ENCODE results near the gene KCNQ1. TPM values are rescaled to one million over a fixed set of nuclear protein-coding genes. Genes with fewer than 3 reads are reported as not detected.

The KCNQ1 gene
- total RNA-seq, 1 experiment from 2014 or later: not detected

- Histone ChIP-seq H3K27ac (no peak overlapping the region), H3K4me1 (no peaks in the 10 kb centered on the region; the same call in 1 of the 2 replicates), H3K4me3 (no peak overlapping the region), H3K9me3 (replicated peaks) (no peaks in the 10 kb centered on the region), H3K27me3 (no peaks in the 10 kb centered on the region), H3K36me3 (peaks cover 83% of the 10 kb centered on the region)
- no peak for DNase-seq
Observed at GRCh38 chr11:2684581-2684980, 239.8 kb downstream of the KCNQ1 start.

DNA sequence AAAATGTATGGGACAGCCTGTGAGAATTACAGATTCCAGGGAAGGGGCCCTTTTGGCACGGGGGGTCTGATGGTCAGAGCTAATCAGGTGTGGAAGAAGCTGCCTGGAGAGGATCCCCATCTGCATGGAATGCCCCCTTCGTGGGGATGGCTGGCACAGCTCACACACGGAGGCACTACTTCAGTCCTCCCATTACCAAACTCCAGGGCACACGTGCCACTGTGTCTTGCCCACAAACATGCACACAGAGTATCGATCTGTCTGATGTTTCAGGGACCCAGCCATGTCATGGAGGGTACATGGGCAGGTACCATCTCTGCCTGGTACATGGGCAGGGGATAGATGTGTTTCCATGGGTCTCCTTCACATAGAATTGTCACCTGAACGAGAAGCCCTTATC, 240.2 kb downstream of the KCNQ1 start:
- H3K36me3 ChIP-seq: peaks cover 85% of the 10 kb centered on the region
- no peaks in the 10 kb centered on the region for H3K9me3 ChIP-seq (replicated peaks)
- H3K4me1 ChIP-seq: no peaks in the 10 kb centered on the region; the same call in 1 of the 2 replicates
- no peak for DNase-seq
- no peak overlapping the region for H3K27ac ChIP-seq
- H3K4me3 ChIP-seq: no peak overlapping the region
- no peaks in the 10 kb centered on the region for H3K27me3 ChIP-seq

- Histone ChIP-seq H3K27ac (no peak overlapping the region), H3K9me3 (replicated peaks) (no peaks in the 10 kb centered on the region), H3K4me1 (peaks cover 5% of the 10 kb centered on the region), H3K4me3 (no peak overlapping the region), H3K27me3 (no peaks in the 10 kb centered on the region), H3K36me3 (peaks cover 89% of the 10 kb centered on the region)
- DNase-seq: no peak
Observed at GRCh38 chr11:2685566-2686359, 241.0 kb downstream of the KCNQ1 start.

DNA sequence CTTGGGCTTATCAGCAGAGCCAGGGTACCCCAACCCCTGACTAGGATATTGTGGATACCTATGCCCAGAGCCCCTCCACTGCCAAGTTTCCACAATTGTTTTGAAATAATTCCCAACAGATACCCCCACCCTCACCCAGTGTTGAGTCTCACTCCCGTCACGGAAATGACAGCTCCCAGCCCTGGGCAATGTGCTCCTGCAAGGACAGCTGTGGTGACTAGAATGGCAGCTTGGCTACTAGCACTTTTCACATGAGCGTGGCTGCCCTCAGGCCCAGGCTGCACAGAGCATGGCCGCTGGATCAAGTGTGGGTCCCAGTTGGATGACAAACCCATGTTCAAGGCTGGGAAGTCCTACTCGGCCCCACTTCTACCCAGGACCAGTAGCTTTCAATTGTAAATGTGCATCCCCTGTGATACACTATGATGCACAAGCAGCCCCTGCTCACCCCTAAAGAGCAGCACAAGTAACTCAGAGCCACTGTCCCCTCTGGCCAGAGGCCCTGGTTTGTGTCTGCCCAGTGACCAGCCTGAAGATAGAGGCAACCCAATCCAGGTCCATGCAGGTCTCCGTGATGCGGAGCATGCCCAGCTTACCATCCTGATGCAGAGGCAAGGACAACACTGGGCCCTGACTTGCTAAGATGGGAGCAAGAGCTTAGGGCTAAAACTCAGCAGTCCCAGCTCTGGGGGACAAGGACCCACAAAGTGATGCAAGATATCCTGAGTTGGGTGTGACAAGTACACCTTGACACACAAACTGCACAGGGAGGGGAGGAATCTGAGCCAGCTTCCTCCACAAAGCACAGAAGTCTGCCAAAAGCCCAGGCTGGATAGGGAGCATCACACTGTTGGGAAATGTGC, 241.8 kb downstream of the KCNQ1 start:
- no peak for DNase-seq

DNA sequence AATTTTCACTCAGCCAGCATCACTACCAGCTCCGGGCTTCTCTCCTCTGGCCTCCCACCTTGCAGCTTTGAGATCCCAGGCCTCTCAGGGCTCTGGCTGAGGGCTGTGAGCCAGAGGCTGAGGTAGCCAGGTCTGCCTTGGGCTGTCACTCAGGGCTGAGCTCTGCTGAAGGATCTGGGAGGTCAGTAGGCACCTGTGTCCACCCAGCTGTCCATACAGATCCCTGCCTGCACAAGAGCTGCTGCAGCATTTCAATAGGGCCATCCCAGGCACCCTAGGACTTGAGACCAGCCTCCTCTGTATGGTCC, 242.4 kb downstream of the KCNQ1 start:
- no peak overlapping the region for H3K4me3 ChIP-seq
- DNase-seq: no peak
- no peak overlapping the region for H3K27ac ChIP-seq
- no peaks in the 10 kb centered on the region for H3K27me3 ChIP-seq
- peaks cover 92% of the 10 kb centered on the region for H3K36me3 ChIP-seq
- H3K4me1 ChIP-seq: peaks cover 6% of the 10 kb centered on the region
- H3K9me3 ChIP-seq (replicated peaks): no peaks in the 10 kb centered on the region

More for the DNA sequence above, 241.8 kb downstream of the KCNQ1 start:
- no peaks in the 10 kb centered on the region for H3K27me3 ChIP-seq
- peaks cover 5% of the 10 kb centered on the region for H3K4me1 ChIP-seq
- H3K36me3 ChIP-seq: peaks cover 92% of the 10 kb centered on the region
- no peak overlapping the region for H3K4me3 ChIP-seq
- no peak overlapping the region for H3K27ac ChIP-seq
- H3K9me3 ChIP-seq (replicated peaks): no peaks in the 10 kb centered on the region

DNA sequence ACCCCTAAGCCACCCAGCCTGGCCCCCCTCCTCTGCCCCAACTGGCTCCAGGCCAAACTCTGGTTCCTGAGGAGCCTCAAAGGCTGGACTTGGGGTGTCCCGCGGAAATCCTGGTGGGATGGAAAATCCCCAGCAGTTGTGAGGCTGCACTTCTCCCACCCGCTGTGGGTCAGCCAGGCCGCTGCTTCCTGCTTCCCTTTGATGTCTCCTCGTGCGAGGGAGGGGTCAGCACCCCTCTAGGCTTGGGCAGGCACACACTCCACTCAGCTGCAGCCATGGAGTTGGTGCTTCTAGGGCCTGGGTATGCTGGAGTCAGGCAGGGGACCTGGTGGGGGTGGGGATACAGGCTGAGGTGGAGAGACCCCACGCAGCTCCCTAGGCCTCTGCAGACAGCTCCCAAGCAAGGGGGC, 243.0 kb downstream of the KCNQ1 start:
- Histone ChIP-seq H3K4me3 (no peak overlapping the region), H3K9me3 (replicated peaks) (no peaks in the 10 kb centered on the region), H3K4me1 (peaks cover 12% of the 10 kb centered on the region), H3K36me3 (peaks cover 92% of the 10 kb centered on the region), H3K27ac (no peak overlapping the region), H3K27me3 (no peaks in the 10 kb centered on the region)
- DNase-seq: no peak

DNA sequence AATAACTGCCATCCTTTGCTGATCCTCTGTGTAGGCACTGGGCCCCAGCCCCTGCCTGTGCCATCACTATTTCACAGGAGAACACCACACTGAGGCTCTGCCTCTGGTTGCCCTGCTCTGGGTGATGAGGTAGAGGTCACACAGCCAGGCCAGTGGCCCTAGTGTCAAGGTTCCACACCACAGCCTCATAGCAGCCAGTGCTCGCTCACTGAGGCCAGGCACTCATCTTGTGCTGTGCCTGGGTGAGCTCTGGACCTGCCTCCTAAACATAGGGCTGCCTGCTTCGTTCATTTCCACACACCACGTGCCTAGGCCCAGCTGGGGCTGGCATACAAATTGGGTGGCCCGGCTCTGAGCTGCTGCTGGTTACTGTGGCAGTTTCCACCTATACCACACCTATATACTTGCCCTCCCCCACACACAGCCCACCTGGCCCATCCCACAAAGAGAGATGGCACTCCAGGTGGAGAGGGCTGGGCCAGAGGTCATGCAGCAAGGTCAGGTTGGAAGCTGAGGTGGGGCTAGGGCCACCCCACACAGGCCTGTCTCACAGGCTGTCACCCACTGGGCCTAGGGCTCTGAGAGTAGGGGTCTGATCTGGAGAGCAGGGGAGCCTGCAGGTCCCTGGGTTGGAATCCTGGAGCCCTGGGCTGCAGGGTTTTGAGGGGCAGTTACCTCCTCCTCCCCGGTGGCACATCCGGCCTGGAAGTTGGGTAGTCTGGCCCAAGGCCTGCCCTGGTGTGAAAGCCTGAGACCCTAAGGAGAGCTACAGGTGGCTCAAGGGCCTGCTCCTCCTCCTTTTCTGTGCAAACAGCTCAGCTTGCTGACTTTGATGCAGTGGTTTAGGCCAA, 243.8 kb downstream of the KCNQ1 start:
- peaks cover 93% of the 10 kb centered on the region for H3K36me3 ChIP-seq
- no peaks in the 10 kb centered on the region for H3K27me3 ChIP-seq
- no peak overlapping the region for H3K4me3 ChIP-seq
- no peak overlapping the region for H3K27ac ChIP-seq
- H3K9me3 ChIP-seq (replicated peaks): no peaks in the 10 kb centered on the region
- DNase-seq: no peak
- H3K4me1 ChIP-seq: peaks cover 21% of the 10 kb centered on the region

GRCh38 chr11:2689651-2690575, 245.1 kb downstream of the KCNQ1 start:
- peaks cover 92% of the 10 kb centered on the region for H3K36me3 ChIP-seq
- H3K4me3 ChIP-seq: no peak overlapping the region
- H3K4me1 ChIP-seq: peaks cover 27% of the 10 kb centered on the region
- no peaks in the 10 kb centered on the region for H3K9me3 ChIP-seq (replicated peaks)
- no peak for DNase-seq
- H3K27ac ChIP-seq: no peak overlapping the region
- no peaks in the 10 kb centered on the region for H3K27me3 ChIP-seq

DNA sequence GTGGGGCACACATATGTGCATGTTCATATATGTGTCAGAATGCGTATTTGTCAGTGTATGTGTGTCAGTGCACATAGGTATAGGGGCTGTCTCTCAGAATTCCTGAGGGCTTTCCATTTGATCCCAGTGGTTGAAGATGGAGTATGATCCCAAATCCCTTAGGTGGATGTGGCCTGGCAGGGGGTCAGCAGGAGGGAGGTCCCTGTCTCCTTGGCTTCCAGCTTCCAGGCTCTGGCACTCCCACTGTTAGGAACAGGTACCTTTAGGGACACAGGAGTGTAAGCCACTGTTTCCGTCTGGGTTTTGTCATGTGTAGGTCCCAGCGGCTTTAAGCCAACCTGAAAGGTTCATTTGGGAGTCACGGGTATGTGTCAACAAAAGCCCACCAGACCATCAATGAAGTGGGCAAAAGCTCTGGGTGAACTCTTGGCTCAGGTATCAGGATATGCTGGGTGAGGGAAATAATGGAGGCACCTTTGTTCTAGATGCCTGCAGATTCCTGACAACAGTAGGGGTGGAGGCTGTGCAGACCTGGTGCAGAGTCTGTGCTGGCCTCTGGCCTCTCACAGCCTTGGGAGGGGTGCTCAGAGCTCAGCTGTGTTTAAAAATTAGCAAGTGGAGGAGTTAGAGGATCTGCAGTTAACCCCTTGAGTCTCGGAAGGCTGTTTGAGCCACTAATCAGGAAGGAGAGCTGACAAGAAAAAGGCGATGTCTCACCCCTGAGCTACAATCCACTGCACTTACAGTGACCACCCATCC, 246.0 kb downstream of the KCNQ1 start:
- no peak for DNase-seq

GRCh38 chr11:2691355-2691761, 246.6 kb downstream of the KCNQ1 start:
- no peak overlapping the region for H3K27ac ChIP-seq
- H3K4me3 ChIP-seq: no peak overlapping the region
- H3K27me3 ChIP-seq: no peaks in the 10 kb centered on the region
- no peaks in the 10 kb centered on the region for H3K9me3 ChIP-seq (replicated peaks)
- H3K36me3 ChIP-seq: peaks cover 93% of the 10 kb centered on the region
- H3K4me1 ChIP-seq: peaks cover 30% of the 10 kb centered on the region
- no peak for DNase-seq

More for the DNA sequence above, 246.0 kb downstream of the KCNQ1 start:
- Histone ChIP-seq H3K4me3 (no peak overlapping the region), H3K36me3 (peaks cover 92% of the 10 kb centered on the region), H3K27me3 (no peaks in the 10 kb centered on the region), H3K9me3 (replicated peaks) (no peaks in the 10 kb centered on the region), H3K4me1 (peaks cover 30% of the 10 kb centered on the region), H3K27ac (no peak overlapping the region)

GRCh38 chr11:2691991-2692875, 247.4 kb downstream of the KCNQ1 start:
- H3K4me1 ChIP-seq: peaks cover 30% of the 10 kb centered on the region

More at GRCh38 chr11:2691991-2692875, 247.4 kb downstream of the KCNQ1 start:
- H3K9me3 ChIP-seq (replicated peaks): no peaks in the 10 kb centered on the region
- no peak overlapping the region for H3K4me3 ChIP-seq
- H3K27ac ChIP-seq: no peak overlapping the region
- no peaks in the 10 kb centered on the region for H3K27me3 ChIP-seq
- DNase-seq: peak in 1 of 2 experiments; percentile 52
- H3K36me3 ChIP-seq: peaks cover 99% of the 10 kb centered on the region
